ENCODE results near the gene MARCHF6.

MARCHF6 gene

GRCh38 chr5:10353241-10354047 is at the start of gene MARCHF6 (continued):
- peak; percentile 68 for TF ChIP-seq ZNF513 (tag by site-specific recombination; IDR thresholded peaks at IDR 0.05)
- TF ChIP-seq ZNF610 (tag by site-specific recombination; IDR thresholded peaks at IDR 0.05; ENCODE audit: borderline replicate concordance): peak; percentile 84; the same call in 1 of the 2 replicates
- peak; percentile 83; the same call in 1 of the 2 replicates for TF ChIP-seq ZBTB1 (tag by site-specific recombination; IDR thresholded peaks at IDR 0.05)
- peak; percentile 100 for TF ChIP-seq KLF8 (tag by site-specific recombination; IDR thresholded peaks at IDR 0.05)
- TF ChIP-seq ZFHX2 (tag by site-specific recombination; conservative IDR thresholded peaks at IDR 0.05): peak; percentile 59; the same call in 1 of the 2 replicates
- peak; percentile 100 for TF ChIP-seq ZBTB20 (tag by site-specific recombination; IDR thresholded peaks at IDR 0.05)
- no peak for TF ChIP-seq ZNF510 (tag by site-specific recombination; IDR thresholded peaks at IDR 0.05; ENCODE audit: insufficient replicate concordance)
- TF ChIP-seq ZFP69B (tag by site-specific recombination; IDR thresholded peaks at IDR 0.05): peak; percentile 54; the same call in 1 of the 2 replicates
- TF ChIP-seq ZNF621 (tag by site-specific recombination; IDR thresholded peaks at IDR 0.05): no peak
- TF ChIP-seq ZNF629 (tag by site-specific recombination; IDR thresholded peaks at IDR 0.05): peak; percentile 86
- TF ChIP-seq ZXDB (tag by site-specific recombination; IDR thresholded peaks at IDR 0.05): peak; percentile 83
- peak; percentile 99 for TF ChIP-seq ZNF398 (tag by site-specific recombination; IDR thresholded peaks at IDR 0.05)
- no peak for TF ChIP-seq ZNF292 (tag by site-specific recombination; IDR thresholded peaks at IDR 0.05; ENCODE audit: borderline replicate concordance, low read depth)
- no peak for TF ChIP-seq ZNF266 (tag by site-specific recombination; IDR thresholded peaks at IDR 0.05; ENCODE audit: low read depth)
- no peak; the same call in 1 of the 2 replicates for TF ChIP-seq CTCF (tag by site-specific recombination; IDR thresholded peaks at IDR 0.05)
- no peak; the same call in 1 of the 2 replicates for TF ChIP-seq ELK4 (IDR thresholded peaks at IDR 0.05; ENCODE audit: borderline replicate concordance, low read depth, low read length)
- TF ChIP-seq ZNF169 (tag by site-specific recombination; IDR thresholded peaks at IDR 0.05): no peak
- TF ChIP-seq ZNF623 (tag by site-specific recombination; IDR thresholded peaks at IDR 0.05): 0 out of 2 replicates have a peak, but pooled peaks have one; percentile 16
- no peak for TF ChIP-seq ZNF311 (tag by site-specific recombination; IDR thresholded peaks at IDR 0.05; ENCODE audit: borderline replicate concordance)
- no peak for TF ChIP-seq HIC1 (tag by site-specific recombination; IDR thresholded peaks at IDR 0.05)
- peak; percentile 100 for TF ChIP-seq ZNF10 (tag by site-specific recombination; IDR thresholded peaks at IDR 0.05)
- no peak for TF ChIP-seq TCF7L2 (IDR thresholded peaks at IDR 0.05; ENCODE audit: borderline replicate concordance, low read depth, low read length)
- no peak for TF ChIP-seq ZNF223 (tag by site-specific recombination; IDR thresholded peaks at IDR 0.05)
- TF ChIP-seq SP3 (tag by site-specific recombination; IDR thresholded peaks at IDR 0.05): peak; percentile 99
- TF ChIP-seq INSM2 (tag by site-specific recombination; IDR thresholded peaks at IDR 0.05): peak; percentile 5; the same call in 1 of the 2 replicates
- peak; percentile 98 for TF ChIP-seq ZBTB26 (tag by site-specific recombination; optimal IDR thresholded peaks at IDR 0.05)

Measured in HEK293 (cell line).